Esophagus muscularis mucosa (tissue), 4 donors: ENCODE results near the gene GPX6. TPM values are rescaled to one million over a fixed set of nuclear protein-coding genes. Genes with fewer than 3 reads are reported as not detected.
"Not testable (repeated sequence)": the region's sequence is repeated elsewhere in the genome, so short reads cannot be mapped to it uniquely, and the experiment has no call there.

Source experiments
- DNase-seq: peaks from one replicate; pipeline ENCODE4 v3.0.0-alpha.2; 2017; ENCODE audit errors: extremely low spot score
- H3K27ac ChIP-seq, 4 donors: fragments of 200-600 bp; sonication (generic); replicated peaks in 1 of 4; 1 replicate in 3 of 4; 2 replicates in 1 of 4; pipeline ENCODE4 v1.5.1; 2016 to 2019; ENCODE audit warnings: mild to moderate bottlenecking in 1 of 4
- H3K27me3 ChIP-seq, 4 donors: fragments of 200-600 bp; sonication (generic); one replicate each; pipeline versions ENCODE4 v1.5.1 to v1.6.0; 2016 to 2019
- H3K36me3 ChIP-seq, 4 donors: fragments of 200-600 bp; sonication (generic); one replicate each; pipeline ENCODE4 v1.5.1; 2016 to 2019
- H3K4me1 ChIP-seq, 4 donors: fragments of 200-600 bp; sonication (generic); one replicate each; pipeline ENCODE4 v1.5.1; 2016 to 2019
- H3K4me3 ChIP-seq, 4 donors: fragments of 200-600 bp; sonication (generic); 1 replicate in 2 of 4; 2 replicates in 2 of 4; pipeline ENCODE4 v1.5.1; 2016 to 2019; ENCODE audit warnings: mild to moderate bottlenecking in 4 of 4, moderate library complexity in 1 of 4
- H3K9me3 ChIP-seq, 4 donors: fragments of 200-600 bp; sonication (generic); 1 replicate in 3 of 4; 2 replicates in 1 of 4; pipeline ENCODE4 v1.5.1; 2016 to 2019
- CTCF ChIP-seq, 3 experiments: fragments of 200-600 bp in 2 of 3; fragments of 450-650 bp in 1 of 3; sonication (generic) in 2 of 3; IDR thresholded peaks; one replicate each; pipeline ENCODE4 v1.5.1; 2017 to 2019; ENCODE audit warnings: antibody characterized with exemption in 3 of 3, mild to moderate bottlenecking in 2 of 3, moderate library complexity in 1 of 3
- EP300 ChIP-seq: sonication (generic); formaldehyde crosslinking; IDR thresholded peaks from one replicate; pipeline ENCODE4 v1.6.1; 2017; ENCODE audit warnings: antibody characterized with exemption
- POLR2A ChIP-seq: fragments of 450-650 bp; IDR thresholded peaks from one replicate; pipeline ENCODE4 v1.6.1; 2017; ENCODE audit warnings: antibody characterized with exemption, moderate library complexity, mild to moderate bottlenecking, low read depth
- POLR2AphosphoS5 ChIP-seq, 2 donors: sonication (generic); formaldehyde crosslinking; IDR thresholded peaks; one replicate each; pipeline ENCODE4 v1.6.1; 2017; ENCODE audit warnings: antibody characterized with exemption in 2 of 2
- WGBS: methylation state at CpG from one replicate; pipeline ENCODE4 v1.1.5; 2018; 5-methylcytosine and 5-hydroxymethylcytosine counted together
- intact Hi-C: fragments of 100-400 bp; cut with DNase I; formaldehyde crosslinking; loops from one replicate; pipeline ENCODE4 v1.15.1; 2023
- total RNA-seq, 4 donors: library from RNA; depleted of rRNA; stranded (reverse); fragments of >200 nt; gene quantifications; one replicate each; pipeline versions ENCODE4 v1.1.0 to v1.2.1, GENCODE V29; 2016

GPX6 gene
- total RNA-seq, 4 donors from 2014 or later: not detected

- H3K36me3 ChIP-seq: no peaks in the 10 kb centered on the region
- peaks cover 0 to 67% (median 3%) of the 10 kb centered on the region in 4 donors for H3K27me3 ChIP-seq
- H3K9me3 ChIP-seq: no peaks in the 10 kb centered on the region
- intact Hi-C loops: no loop called here
- no peak overlapping the region for H3K27ac ChIP-seq
- peaks cover 0 to 12% (median 3%) of the 10 kb centered on the region in 4 donors for H3K4me1 ChIP-seq
- TF ChIP-seq EP300: no peak
- TF ChIP-seq POLR2A: no peak
- TF ChIP-seq CTCF (IDR thresholded peaks at IDR 0.05): no peak
- TF ChIP-seq POLR2AphosphoS5 (IDR thresholded peaks at IDR 0.05): no peak
- no peak for DNase-seq
- WGBS: 91% methylated on average over 1 of the region's 1 CpG
- no peak overlapping the region for H3K4me3 ChIP-seq
Measured at GRCh38 chr6:28486533-28486932, 29.1 kb downstream of the GPX6 start.

GRCh38 chr6:28485482-28485881 is 30.1 kb downstream of the GPX6 start:
- Histone ChIP-seq H3K9me3 (no peaks in the 10 kb centered on the region), H3K27me3 (peaks cover 0 to 67% (median 3%) of the 10 kb centered on the region in 4 donors), H3K27ac (no peak overlapping the region), H3K4me1 (peaks cover 0 to 12% (median 3%) of the 10 kb centered on the region in 4 donors), H3K36me3 (no peaks in the 10 kb centered on the region), H3K4me3 (no peak overlapping the region)
- TF ChIP-seq CTCF (IDR thresholded peaks at IDR 0.05) (no peak), EP300 (no peak), POLR2AphosphoS5 (IDR thresholded peaks at IDR 0.05) (no peak)
- 95% methylated on average over 3 of the region's 3 CpGs for WGBS
- intact Hi-C loops: no loop called here
- DNase-seq: no peak

- no peaks in the 10 kb centered on the region for H3K9me3 ChIP-seq
- no peak overlapping the region for H3K4me3 ChIP-seq
- DNase-seq: no peak
- H3K4me1 ChIP-seq: no peaks in the 10 kb centered on the region
- H3K27me3 ChIP-seq: peaks cover 0 to 77% (median 0%) of the 10 kb centered on the region in 4 donors
- H3K36me3 ChIP-seq: no peaks in the 10 kb centered on the region
- H3K27ac ChIP-seq: no peak overlapping the region
- intact Hi-C loops: no loop called here
- 72% methylated on average over 9 of the region's 9 CpGs for WGBS
- TF ChIP-seq EP300: no peak
- no peak for TF ChIP-seq POLR2AphosphoS5 (IDR thresholded peaks at IDR 0.05)
- no peak for TF ChIP-seq CTCF (IDR thresholded peaks at IDR 0.05)
- TF ChIP-seq POLR2A: no peak
Measured at GRCh38 chr6:28480253-28480932, 35.2 kb downstream of the GPX6 start.

GRCh38 chr6:28478518-28478917 is 37.1 kb downstream of the GPX6 start:
- H3K9me3 ChIP-seq: no peaks in the 10 kb centered on the region
- WGBS: 71% methylated on average over 12 of the region's 12 CpGs
- no peak for DNase-seq
- no peak overlapping the region for H3K4me3 ChIP-seq
- intact Hi-C loops: no loop called here
- H3K4me1 ChIP-seq: no peaks in the 10 kb centered on the region
- no peak for TF ChIP-seq POLR2A
- no peaks in the 10 kb centered on the region for H3K36me3 ChIP-seq
- H3K27me3 ChIP-seq: peaks cover 0 to 83% (median 0%) of the 10 kb centered on the region in 4 donors
- no peak overlapping the region for H3K27ac ChIP-seq

GRCh38 chr6:28474441-28475219 is 41.0 kb downstream of the GPX6 start:
- Histone ChIP-seq H3K27ac (no peak overlapping the region), H3K27me3 (peaks cover 0 to 59% (median 0%) of the 10 kb centered on the region in 4 donors), H3K4me3 (no peak overlapping the region), H3K4me1 (no peaks in the 10 kb centered on the region), H3K9me3 (no peaks in the 10 kb centered on the region), H3K36me3 (no peaks in the 10 kb centered on the region)
- WGBS: 4% methylated on average over 18 of the region's 18 CpGs
- intact Hi-C loops: no loop called here
- no peak for DNase-seq
- no peak for TF ChIP-seq POLR2AphosphoS5 (IDR thresholded peaks at IDR 0.05)
- no peak for TF ChIP-seq POLR2A
- TF ChIP-seq CTCF (IDR thresholded peaks at IDR 0.05): no peak
- TF ChIP-seq EP300: no peak

- H3K9me3 ChIP-seq, H3K27ac ChIP-seq, H3K36me3 ChIP-seq, DNase-seq, intact Hi-C loops, H3K4me1 ChIP-seq, H3K4me3 ChIP-seq: not testable (repeated sequence)
- H3K27me3 ChIP-seq: peaks cover 0 to 34% (median under 1%) of the 10 kb centered on the region in 4 donors
- WGBS: 91% methylated on average over 16 of the region's 45 CpGs
Measured at GRCh38 chr6:28469153-28469745, 46.3 kb downstream of the GPX6 start.
